ENCODE data around the gene S100A5. TPM values are rescaled to one million over a fixed set of nuclear protein-coding genes. Genes with fewer than 3 reads are reported as not detected.

The S100A5 gene
- total RNA-seq, 1 experiment from 2014 or later, result not detected

GRCh38 chr1:153537376-153537730, 3.4 kb downstream of the S100A5 start:
- Mint-ChIP-seq H3K4me3 (no peak overlapping the region), H3K4me1 (peaks cover 31 to 42% of the 10 kb centered on the region in 2 experiments), H3K36me3 (ENCODE audit: insufficient read depth in 1 of 3, low read depth in 3 of 3) (no peaks in the 10 kb centered on the region), H3K9me3 (no peaks in the 10 kb centered on the region), H3K27ac (peak overlapping the region in 1 of 3 experiments; percentile 27; a peak in 1 of 7 replicates), H3K27me3 (ENCODE audit: low read depth) (peaks cover 1% of the 10 kb centered on the region)
- no peak overlapping the region for H2BK20ac ChIP-seq (ENCODE audit: low read depth, low read length, poor library complexity, severe bottlenecking)
- no peak overlapping the region for H3T11ph ChIP-seq (ENCODE audit: low read length)
- H3K14ac ChIP-seq (ENCODE audit: insufficient read depth, low read length), result no peak overlapping the region
- no peak overlapping the region for H4K8ac ChIP-seq (replicated peaks; ENCODE audit: insufficient read length, low read depth, low read length)
- no peaks in the 10 kb centered on the region for H3K79me2 ChIP-seq (ENCODE audit: insufficient read depth, low read length)
- no peak overlapping the region for H2AK5ac ChIP-seq (ENCODE audit: insufficient read length, low read length)
- no peak overlapping the region for H2AFZ ChIP-seq (ENCODE audit: low read length)
- H4K20me1 ChIP-seq (ENCODE audit: control insufficient read depth, insufficient read depth, insufficient read length), result no peaks in the 10 kb centered on the region
- H3K27ac ChIP-seq (ENCODE audit: insufficient read length, low read depth, low read length), result no peak overlapping the region
- no peak overlapping the region for H4K91ac ChIP-seq (ENCODE audit: insufficient read length, low read depth, low read length)
- no CpG with 5 or more reads among the region's 6 CpGs for WGBS (ENCODE audit: extremely low coverage, insufficient read length, low lambda C conversion rate)
- H2BK5ac ChIP-seq (ENCODE audit: insufficient read length, low read length), result no peak overlapping the region
- no peak overlapping the region for H2BK12ac ChIP-seq (ENCODE audit: insufficient read length, low read depth, low read length)
- H2BK120ac ChIP-seq (ENCODE audit: low read depth, low read length, poor library complexity, severe bottlenecking), result no peak overlapping the region
- no peak for DNase-seq
- H3K4ac ChIP-seq (ENCODE audit: low read depth, low read length), result no peak overlapping the region
- H3K4me2 ChIP-seq (ENCODE audit: insufficient read depth, insufficient read length, low read length), result no peak overlapping the region
- no peak overlapping the region for H3K18ac ChIP-seq (ENCODE audit: insufficient read length, low read depth, low read length)
- H3K79me1 ChIP-seq (ENCODE audit: insufficient read depth, low read depth, low read length, poor library complexity, severe bottlenecking), result no peaks in the 10 kb centered on the region
- no peaks in the 10 kb centered on the region for H3K9me3 ChIP-seq (ENCODE audit: control insufficient read depth, low read depth, low read length)
- TF ChIP-seq CTCF (conservative IDR thresholded peaks at IDR 0.05), result no peak
- H3K27me3 ChIP-seq (ENCODE audit: insufficient read depth, low read length), result no peaks in the 10 kb centered on the region; the same call in 1 of the 2 replicates
- no peak overlapping the region for H3K23ac ChIP-seq (ENCODE audit: insufficient read length, low read depth, low read length)
- H3K23me2 ChIP-seq (ENCODE audit: insufficient read length, low read depth, low read length, poor library complexity, severe bottlenecking), result no peaks in the 10 kb centered on the region
- no peak overlapping the region for H3K9ac ChIP-seq (ENCODE audit: extremely low read depth, insufficient read length, low read length)
- no peak overlapping the region for H4K5ac ChIP-seq (ENCODE audit: insufficient read length, low read depth, low read length)
- no peak overlapping the region for H3K56ac ChIP-seq (ENCODE audit: insufficient read length, low read depth, low read length)
- peaks cover 6% of the 10 kb centered on the region; the same call in 1 of the 2 replicates for H3K4me1 ChIP-seq (ENCODE audit: insufficient read depth, low read length)
- H2BK15ac ChIP-seq (ENCODE audit: low read depth, low read length), result no peak overlapping the region
